HG03039 (cell line): ENCODE data around the gene RPLP2.
A peak's percentile ranks its signal among the peaks of the same experiment; 100 is the strongest.

ENCODE experiments used
- ATAC-seq: cut with Tn5 transposase; IDR thresholded peaks from one replicate; pipeline ENCODE4 v1.9.1; 2021; ENCODE audit warnings: mild to moderate bottlenecking, moderate library complexity; ENCODE audit not compliant: unreplicated experiment

The RPLP2 gene

GRCh38 chr11:802693-803466 is 6.9 kb upstream of the RPLP2 start:
- ATAC-seq, result no peak

GRCh38 chr11:803467-803742 is 6.4 kb upstream of the RPLP2 start:
- no peak for ATAC-seq

GRCh38 chr11:803770-804598 is 5.8 kb upstream of the RPLP2 start:
- ATAC-seq, result no peak

GRCh38 chr11:804599-804964 is 5.2 kb upstream of the RPLP2 start:
- ATAC-seq, result no peak

GRCh38 chr11:808427-809286 is 1.1 kb upstream of the RPLP2 start:
- no peak for ATAC-seq

GRCh38 chr11:810040-810567 is 337 bp downstream of the RPLP2 start:
- ATAC-seq, result no peak

GRCh38 chr11:811446-812245 is 1.9 kb downstream of the RPLP2 start:
- ATAC-seq, result no peak

- ATAC-seq, result no peak
Observed at GRCh38 chr11:812390-812789, 2.6 kb downstream of the RPLP2 start.

GRCh38 chr11:813072-813455 is 3.3 kb downstream of the RPLP2 start:
- ATAC-seq, result no peak

- ATAC-seq, result no peak
Observed at GRCh38 chr11:813456-814096, 3.8 kb downstream of the RPLP2 start.

GRCh38 chr11:815675-816432 is 6.1 kb downstream of the RPLP2 start:
- ATAC-seq, result no peak

GRCh38 chr11:816433-816779 is 6.6 kb downstream of the RPLP2 start:
- no peak for ATAC-seq

GRCh38 chr11:818396-819128 is 8.8 kb downstream of the RPLP2 start, which contains the start of gene PNPLA2:
TSS of gene PNPLA2 (plus strand) at chr11:818914. CDS start at chr11:819719, 805 bp downstream.
- ATAC-seq, result no peak

- peak; percentile 57 for ATAC-seq
Observed at GRCh38 chr11:819129-819931, 9.6 kb downstream of the RPLP2 start.

- ATAC-seq, result peak; percentile 49
Observed at GRCh38 chr11:819943-820649, 10.3 kb downstream of the RPLP2 start.

- no peak for ATAC-seq
Observed at GRCh38 chr11:820655-821511, 11.1 kb downstream of the RPLP2 start.
